HPDE6-E6E7 (cell line): ENCODE measurements around the gene SMARCD3.

ENCODE experiments used
- DNase-seq: peaks from one replicate; pipeline ENCODE4 v3.0.0; 2011; ENCODE audit warnings: missing footprints; ENCODE audit errors: extremely low spot score

The SMARCD3 gene

DNA sequence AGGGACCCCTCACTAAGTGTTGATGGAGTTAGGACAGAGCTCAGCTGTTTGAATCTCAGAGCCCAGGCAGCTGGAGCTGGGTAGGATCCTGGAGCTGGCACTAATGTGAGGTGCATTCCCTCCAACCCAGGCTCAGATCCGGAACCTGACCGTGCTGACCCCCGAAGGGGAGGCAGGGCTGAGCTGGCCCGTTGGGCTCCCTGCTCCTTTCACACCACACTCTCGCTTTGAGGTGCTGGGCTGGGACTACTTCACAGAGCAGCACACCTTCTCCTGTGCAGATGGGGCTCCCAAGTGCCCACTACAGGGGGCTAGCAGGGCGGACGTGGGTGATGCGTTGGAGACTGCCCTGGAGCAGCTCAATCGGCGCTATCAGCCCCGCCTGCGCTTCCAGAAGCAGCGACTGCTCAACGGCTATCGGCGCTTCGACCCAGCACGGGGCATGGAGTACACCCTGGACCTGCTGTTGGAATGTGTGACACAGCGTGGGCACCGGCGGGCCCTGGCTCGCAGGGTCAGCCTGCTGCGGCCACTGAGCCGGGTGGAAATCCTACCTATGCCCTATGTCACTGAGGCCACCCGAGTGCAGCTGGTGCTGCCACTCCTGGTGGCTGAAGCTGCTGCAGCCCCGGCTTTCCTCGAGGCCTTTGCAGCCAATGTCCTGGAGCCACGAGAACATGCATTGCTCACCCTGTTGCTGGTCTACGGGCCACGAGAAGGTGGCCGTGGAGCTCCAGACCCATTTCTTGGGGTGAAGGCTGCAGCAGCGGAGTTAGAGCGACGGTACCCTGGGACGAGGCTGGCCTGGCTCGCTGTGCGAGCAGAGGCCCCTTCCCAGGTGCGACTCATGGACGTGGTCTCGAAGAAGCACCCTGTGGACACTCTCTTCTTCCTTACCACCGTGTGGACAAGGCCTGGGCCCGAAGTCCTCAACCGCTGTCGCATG lies 11.0 kb downstream of the SMARCD3 start:
- no peak for DNase-seq

DNA sequence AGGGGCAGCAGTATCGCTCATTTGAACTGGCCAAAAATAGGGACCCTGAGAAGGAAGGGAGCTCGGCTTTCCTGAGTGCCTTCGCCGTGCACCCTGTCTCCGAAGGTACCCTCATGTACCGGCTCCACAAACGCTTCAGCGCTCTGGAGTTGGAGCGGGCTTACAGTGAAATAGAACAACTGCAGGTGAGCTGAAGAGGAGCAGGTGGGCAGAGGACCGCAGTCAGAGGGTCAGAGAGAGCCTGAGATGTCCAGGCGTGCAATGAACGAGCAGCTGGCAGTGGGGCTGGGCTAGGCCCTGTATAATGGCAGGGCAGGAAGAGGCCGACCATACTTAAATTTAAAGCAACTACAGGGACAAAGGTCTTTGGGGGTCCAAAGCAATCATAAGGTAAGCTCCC lies 12.1 kb downstream of the SMARCD3 start:
- no peak for DNase-seq

DNA sequence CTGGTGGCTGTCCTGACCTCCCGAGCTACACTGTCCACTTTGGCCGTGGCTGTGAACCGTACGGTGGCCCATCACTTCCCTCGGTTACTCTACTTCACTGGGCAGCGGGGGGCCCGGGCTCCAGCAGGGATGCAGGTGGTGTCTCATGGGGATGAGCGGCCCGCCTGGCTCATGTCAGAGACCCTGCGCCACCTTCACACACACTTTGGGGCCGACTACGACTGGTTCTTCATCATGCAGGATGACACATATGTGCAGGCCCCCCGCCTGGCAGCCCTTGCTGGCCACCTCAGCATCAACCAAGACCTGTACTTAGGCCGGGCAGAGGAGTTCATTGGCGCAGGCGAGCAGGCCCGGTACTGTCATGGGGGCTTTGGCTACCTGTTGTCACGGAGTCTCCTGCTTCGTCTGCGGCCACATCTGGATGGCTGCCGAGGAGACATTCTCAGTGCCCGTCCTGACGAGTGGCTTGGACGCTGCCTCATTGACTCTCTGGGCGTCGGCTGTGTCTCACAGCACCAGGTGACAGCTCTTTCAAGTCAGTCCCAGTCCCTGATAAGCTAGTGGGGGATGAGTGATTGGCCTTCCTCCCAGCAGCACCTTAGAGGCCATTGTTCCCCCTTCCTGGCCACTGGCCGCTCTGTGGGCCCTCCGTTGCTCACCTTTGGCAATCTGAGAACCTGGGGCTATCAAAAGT lies 13.3 kb downstream of the SMARCD3 start:
- DNase-seq = no peak

DNA sequence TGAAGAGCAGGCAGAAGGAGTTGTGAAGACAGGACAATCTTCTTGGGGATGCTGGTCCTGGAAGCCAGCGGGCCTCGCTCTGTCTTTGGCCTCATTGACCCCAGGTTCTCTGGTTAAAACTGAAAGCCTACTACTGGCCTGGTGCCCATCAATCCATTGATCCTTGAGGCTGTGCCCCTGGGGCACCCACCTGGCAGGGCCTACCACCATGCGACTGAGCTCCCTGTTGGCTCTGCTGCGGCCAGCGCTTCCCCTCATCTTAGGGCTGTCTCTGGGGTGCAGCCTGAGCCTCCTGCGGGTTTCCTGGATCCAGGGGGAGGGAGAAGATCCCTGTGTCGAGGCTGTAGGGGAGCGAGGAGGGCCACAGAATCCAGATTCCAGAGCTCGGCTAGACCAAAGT lies 14.7 kb downstream of the SMARCD3 start:
- DNase-seq = no peak

DNA sequence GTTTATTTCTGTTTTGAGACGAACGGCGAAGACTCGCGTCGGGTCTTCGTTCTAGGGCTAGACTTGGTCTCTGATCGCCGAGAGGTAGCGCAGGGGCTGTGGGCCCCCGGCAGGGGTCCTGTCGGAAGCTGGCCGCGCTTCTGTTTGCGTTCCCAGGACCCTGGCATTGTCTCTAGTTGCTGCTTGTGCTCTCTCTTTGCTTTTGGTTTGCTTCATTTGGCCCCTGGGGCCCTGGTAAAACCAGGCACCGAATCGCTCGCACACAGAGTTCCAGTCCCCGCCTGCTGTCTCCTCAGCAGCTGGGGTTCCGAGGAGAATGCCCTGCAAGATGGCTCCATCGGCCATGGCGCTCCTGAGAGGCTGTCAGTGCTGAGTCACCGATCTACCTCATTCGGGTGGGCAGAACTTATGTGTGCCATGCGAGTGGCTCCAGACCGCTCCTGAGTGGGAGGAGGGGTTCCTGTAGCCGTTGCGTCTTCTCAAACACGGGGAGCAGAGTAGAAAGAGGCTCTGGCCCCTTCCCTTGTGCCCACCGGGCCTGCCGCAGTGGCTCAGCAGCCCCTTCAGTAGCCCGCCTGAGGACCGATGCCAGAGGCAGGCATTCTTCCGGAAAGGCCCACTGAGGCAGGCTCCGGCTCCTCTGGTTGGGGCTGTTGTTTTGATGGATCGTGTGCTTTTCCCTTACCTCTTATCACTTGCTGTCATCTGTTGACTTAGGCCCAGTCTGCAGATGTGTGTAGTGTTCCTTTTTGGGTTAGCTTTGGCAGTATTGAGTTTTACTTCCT lies 15.4 kb downstream of the SMARCD3 start:
- peak; percentile 78 for DNase-seq

DNA sequence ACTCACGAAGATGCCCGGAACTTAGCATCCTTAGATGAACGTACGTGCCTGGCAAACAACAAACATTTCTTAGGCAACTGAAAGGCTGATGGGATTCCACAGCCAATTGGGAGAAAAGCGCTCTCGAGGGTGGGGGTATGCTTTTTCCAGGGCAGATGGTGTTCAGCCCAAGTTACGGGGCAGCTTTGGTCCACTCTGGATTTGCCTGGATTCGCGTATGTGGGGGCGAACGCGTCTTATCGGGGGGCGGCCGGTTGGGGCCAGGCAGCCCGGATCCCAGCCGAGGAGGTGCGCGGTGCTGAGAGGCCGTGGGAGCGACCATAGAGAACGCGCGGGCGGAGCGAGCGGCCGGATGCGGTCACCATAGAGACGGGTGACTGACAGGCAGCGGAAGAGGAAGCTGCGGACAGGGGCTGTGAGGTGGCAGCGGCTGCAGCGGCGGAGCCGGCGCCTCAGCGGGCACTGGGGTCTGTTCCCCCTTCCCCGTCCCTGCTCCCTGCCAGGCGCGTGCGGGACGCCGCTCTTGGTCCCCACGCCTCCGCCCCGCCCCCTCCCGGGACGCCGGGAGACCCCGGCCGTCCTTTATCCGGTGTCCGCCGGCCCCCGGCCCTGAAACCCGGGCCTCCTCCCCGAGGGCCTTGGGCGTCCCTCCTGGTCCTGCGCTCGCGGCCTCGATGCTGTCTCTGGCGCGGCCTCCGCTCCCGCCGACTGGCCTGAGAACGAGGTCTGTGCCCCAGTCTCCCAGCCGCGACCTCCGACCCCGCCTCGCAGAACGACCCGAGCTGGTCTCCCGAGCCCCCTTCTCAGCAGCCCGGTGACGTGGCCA lies 16.2 kb downstream of the SMARCD3 start, which contains the start of gene CHPF2:
TSS of gene CHPF2 (plus strand) at position 393 of the 826 bp plus-strand sequence. CDS start 1,529 bp downstream, outside the sequence.
- DNase-seq = peak; percentile 95

DNA sequence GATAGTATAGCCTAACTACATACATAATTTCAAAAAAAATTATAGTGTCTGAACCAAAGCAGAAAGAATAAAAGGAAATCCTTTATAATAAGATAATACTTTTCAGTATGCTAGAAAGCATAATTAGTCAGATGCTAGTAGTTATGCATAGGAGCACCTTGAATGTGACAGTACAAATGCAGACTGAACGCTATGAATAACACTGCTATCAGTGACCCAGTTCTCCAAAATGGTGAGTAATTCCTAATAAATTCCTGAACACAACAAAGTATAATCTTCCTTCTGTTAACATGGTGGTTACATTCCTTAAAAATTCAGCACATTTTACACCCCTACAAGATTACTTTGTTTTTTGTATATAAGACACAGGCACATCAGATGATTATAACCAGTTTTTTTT lies 17.4 kb downstream of the SMARCD3 start:
- DNase-seq = no peak

DNA sequence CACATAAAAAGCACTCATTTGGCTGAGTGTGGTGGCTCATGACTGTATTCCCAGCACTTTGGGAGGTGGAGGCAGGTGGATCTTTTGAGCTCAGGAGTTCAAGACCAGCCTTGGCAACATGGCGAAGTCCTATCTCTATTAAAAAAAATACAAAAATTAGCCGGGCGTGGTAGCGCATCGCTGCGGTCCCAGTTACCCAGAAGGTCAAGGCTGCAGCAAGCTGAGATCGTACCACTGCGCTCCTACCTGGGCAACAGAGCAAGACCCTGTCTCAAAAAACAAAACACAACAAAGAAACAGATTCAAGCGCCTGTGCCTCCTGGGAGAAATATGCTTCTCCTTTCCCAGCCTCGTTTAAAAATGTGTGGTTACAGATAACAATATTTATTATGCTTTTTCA lies 19.2 kb downstream of the SMARCD3 start:
- DNase-seq = no peak

DNA sequence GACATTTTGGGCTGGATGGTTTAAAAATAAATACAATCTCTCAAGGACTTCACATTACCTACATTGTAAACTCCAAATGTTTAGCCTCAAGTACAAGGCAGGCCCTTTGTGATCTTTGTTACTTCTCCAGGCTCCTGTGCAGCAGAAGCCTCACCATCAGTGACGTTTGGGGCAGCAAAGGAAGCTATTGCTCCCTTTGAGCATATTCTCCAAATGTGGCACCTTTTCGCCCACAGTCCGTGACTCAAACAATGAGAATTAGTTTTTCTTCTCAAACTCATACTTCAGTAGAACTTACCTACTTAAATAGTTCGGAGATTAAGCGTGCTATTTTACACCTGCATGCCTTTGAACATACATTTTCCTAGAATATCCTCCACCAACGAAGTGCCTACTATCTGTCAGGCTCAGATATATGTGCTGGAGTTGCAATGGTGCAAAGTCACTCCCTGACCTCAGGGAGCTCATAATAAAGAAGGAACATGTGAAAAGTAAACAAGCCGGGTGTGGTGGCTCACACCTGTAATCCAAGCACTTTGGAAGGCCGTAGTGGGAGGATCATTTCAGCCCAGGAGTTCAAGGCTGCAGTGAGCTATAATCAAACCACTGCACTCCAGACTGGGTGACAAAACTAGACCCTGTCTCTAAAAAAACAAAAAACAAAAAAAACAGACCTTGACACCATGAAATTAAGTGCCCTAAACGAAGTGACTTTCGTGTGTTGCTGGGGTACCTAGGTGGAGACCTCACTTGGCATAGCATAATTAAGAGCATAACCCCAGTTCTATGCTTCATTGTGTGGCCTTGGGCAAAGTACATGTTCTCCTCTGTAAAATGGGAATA lies 20.2 kb downstream of the SMARCD3 start:
- DNase-seq = no peak

DNA sequence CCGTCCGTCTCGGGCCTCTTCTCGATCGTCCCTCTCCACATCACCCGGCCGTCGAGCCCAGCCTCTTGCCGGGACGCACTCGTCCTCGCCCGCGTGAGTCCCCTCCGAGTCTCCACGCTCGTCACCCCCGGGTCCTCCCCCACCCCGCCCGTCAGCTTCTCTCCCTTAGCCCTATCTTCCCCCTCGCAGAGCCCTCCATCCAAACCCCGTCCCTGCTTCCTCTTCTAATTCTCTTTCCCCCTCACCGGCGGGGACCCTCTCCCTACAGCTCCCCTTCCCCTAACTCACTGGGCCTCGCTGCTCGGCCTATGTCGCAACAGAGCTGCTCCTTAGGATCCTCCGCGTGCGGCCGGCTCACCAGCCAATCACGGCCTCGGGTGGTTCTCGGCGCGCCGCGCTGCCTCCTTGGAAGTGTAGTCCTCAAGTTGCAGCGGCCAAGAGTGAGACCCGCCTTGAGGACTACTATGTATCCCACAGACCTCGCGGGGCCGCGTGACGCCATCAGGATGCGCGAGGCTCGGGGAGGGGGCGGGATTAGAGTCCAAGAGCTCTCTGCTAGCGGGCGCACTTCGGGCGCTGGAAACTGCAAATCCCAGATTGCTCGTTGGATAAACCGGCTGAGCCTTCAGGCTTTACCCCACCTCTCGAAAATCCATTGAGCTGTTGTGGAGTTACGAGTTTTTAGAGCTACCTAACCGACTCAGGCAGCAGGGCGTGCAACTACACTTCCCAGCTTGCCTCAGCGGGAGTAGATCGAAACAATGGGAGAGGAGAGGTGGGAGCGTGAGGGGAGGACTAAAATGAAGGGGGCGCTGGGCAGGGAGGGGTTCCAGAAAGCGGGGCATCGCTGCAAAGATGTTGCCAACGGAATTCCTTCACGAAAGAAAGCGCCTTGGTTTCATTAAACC lies 21.4 kb downstream of the SMARCD3 start, which contains the start of gene ABCF2:
TSS of gene ABCF2 (minus strand) at position 331 of the 908 bp plus-strand sequence. CDS start 747 bp downstream, outside the sequence.
- DNase-seq = peak; percentile 98

DNA sequence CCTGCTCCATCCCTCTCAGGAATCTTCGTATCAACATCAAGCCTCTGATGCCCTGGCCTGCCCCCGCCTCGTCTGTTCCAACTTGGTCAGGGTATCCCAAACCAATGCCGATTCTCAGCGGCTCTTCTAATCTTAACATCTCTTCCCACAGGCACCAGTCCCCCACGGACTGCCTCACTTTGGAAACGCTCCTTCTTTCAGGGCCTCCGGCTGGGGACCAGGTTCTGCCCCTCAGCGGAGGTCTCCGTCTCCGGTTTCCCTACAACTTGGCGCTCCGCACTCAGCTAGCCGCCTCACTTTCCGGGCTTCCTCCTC lies 22.0 kb downstream of the SMARCD3 start:
- no peak for DNase-seq

DNA sequence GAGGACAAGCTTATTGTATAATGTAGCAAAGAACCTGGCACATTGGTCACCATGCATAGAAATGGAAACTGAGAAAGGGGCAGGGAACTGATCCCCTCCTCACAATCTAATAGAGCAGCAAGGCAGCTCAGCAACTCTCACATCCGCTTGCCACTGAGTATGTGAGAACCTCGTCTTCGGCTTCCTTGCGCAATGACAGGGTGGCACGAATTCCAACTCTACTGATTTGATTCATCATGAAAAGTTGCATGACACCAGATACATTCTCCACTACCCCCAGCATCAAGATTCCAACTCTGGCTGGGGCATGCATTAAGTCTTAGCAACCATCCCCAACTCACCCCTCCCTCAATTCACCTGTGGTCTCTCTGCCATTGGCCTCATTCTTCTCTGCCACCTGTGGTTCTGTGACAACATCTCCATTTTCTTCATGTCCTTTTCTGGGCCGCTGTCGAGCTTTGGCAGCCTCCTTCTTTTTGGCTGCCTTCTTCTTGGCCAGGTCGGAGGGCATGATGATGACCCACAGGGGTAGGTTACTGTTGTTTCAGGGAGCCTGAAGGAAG lies 22.5 kb downstream of the SMARCD3 start:
- DNase-seq = no peak

DNA sequence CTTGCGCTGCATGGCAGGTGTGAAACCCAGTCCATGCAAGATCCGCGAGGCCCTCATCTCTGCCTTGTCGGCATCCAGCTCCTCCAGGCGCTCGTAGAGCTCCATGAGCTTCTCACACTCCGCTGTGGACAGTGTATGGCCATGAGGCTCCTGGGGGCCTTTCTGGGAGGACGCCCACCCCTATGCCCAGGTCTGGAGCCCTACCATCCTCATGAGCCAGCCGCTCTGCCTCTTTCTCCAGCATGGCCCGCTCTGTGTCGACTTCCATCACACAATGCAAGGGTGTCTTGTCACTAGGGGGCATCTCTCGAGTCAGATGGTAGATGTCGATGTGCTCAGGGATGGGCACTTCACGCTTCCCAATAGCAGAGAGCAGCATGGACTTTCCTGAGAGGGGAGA lies 24.8 kb downstream of the SMARCD3 start:
- no peak for DNase-seq

DNA sequence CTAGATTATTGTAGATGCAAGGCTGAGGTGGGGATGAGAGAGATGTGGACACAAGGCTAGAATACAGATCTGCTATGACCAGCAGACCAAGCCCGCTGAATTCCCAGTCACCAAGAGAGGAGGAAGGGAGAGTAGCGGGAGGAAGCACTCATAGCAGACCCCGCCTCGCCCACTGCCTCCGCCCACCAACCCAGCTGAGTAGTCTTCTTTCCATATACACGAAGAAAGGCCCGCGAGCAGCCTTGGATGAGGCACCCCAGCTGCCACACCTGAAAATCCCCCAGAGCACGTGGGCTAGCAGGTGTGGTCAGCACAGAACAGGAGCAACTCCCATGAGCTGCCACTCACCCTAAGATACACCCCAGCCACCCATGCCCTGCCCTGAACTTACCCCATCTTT lies 30.3 kb downstream of the SMARCD3 start:
- no peak for DNase-seq

DNA sequence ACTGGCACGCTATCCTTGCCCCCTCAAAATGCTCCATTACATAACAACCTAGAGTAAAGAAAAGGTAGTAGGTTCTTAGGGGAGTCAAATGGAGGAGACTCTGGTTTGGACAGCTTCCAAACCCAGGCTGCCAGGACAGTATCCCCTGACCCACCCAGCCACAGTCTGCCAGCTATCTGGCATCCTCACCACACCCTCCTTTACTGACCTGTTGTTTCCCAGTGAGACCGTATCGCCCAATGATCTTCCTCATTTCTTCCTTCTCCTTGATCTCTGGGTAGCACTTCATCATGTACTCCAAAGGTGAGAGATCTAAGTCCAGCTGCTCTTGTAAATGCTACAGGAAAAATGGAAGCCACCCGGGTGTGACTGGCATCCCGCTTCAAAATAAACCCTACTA lies 33.1 kb downstream of the SMARCD3 start:
- no peak for DNase-seq

DNA sequence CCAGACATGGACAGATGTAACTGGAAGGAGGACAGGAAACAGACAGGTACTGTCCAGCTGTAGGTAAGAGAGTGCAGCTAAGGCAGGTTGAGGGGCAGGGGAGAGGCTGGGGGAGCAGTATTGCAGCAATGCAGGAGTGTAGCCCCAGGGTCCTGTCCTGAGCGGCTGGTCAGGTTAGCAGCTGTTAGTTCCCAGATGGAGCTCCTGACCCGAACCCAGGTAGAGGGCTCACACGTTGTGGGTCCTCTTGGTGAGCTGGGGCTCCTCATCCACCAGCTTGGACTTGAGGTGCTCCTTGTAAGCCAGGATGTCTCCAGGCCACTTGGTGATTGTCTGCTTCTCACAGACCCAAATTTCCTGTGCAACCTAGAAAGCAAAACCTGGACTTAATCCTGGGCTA lies 34.7 kb downstream of the SMARCD3 start:
- DNase-seq = no peak

DNA sequence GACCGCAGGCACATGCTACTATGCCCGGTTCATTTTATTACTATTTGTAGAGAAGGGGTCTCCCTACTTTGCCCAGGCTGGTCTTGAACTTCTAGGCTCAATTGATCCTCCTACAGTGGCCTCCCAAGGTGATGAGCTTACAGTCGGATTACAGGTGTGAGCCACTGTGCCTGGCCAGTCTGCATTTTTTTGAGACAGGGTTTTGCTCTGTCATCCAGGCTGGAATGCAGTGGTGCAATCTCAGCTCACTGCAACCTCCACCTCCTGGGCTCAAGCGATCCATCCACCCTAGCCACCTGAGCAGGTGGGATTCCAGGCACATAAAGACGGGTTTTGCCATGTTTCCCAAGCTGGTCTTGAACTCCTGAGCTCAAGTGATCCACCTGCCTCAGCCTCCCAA lies 35.9 kb downstream of the SMARCD3 start:
- no peak for DNase-seq

DNA sequence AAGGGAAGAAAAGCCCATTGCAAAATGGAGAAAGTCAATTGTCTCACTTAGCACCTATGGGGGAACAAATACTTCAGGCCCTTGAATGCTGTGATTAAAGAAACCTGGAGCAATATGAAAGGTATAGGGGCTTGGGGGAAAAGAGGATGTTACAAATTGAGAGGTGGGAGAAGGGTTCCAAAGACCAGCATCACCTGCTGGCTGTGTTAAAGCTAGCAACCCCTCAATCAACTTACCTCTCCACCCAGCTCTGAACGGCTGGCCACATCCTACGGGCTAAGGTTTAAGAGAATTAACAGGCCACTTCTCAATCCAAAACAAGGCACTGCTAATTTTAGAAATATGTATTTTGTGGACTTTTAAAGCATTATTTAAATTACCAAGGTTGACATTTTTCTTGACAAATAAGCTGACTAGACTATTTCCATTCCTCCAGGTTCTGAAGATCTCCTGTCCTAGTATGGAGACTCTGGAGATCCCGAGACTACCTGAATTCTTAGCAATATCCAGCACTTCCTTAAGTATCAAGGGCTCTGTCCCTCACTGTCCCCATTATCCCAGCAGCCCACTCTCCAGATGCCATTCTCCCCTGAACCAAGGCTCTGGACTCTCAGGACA lies 37.2 kb downstream of the SMARCD3 start:
- no peak for DNase-seq
